Activated CD4-positive, alpha-beta T cell treated with anti-CD3 and anti-CD28 coated beads, Interleukin-2, amount 50 U/mL, for 16 hours (primary cell): ENCODE results near the gene DRC7.
"Not testable (repeated sequence)": the region's sequence is repeated elsewhere in the genome, so short reads cannot be mapped to it uniquely, and the experiment has no call there.

Experiments
- DNase-seq: peaks from one replicate; pipeline ENCODE4 v3.0.0-alpha.2; 2020

Gene DRC7

DNA sequence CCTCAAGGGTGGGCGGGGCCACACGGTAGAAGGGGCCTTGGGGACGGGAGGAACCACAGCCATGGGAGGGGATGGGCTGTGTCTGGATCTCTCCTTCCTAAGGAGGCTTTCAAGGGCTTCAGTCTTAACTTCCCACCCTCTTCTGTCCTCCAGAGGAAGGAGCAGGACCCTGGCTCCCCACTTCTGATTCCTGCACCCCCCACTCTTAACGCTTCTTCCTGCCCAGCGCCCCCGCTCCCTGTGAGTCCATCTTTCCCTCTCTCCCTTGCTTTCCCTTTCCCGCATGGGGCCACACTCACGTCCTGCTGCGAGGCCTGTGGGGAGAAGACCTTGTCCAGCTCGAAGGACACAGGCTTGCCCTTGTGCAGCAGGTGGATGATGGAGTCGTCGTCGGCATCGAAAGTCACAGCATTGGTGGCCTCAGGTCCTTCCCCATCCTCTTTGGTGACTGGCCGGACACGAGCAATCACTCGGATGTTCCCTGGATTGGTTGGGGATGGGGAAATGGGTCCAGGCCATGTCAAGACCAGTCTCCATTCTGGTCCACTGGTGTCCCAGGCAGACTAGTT is 70.6 kb downstream of the DRC7 start:
- no peak for DNase-seq

- DNase-seq: no peak
These were observed 72.2 kb downstream of the DRC7 start for GRCh38 chr16:57766714-57767348.

GRCh38 chr16:57769541-57770145 is 75.0 kb downstream of the DRC7 start:
- no peak for DNase-seq

DNA sequence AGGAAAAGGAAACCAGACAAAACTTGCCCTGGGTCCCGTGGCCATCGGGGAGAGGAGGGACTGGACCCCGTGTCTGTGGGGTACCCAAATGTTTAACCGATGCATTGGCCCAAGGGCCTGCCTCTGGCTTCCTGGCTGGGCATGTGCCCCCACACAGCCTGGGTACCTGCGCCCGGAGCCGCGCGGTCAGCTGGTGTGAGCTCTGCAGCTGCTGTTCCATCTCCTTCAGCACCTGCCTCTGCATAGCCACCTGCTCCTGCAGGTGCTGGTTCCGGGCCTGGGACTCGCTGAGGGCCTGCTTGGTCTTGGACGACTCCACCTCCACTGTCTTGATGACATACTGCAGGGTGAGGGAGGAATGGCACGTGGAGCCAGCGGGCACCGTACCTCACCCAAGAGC is 75.8 kb downstream of the DRC7 start:
- DNase-seq: no peak

- DNase-seq: no peak
These were observed 76.7 kb downstream of the DRC7 start for GRCh38 chr16:57771141-57771785.

GRCh38 chr16:57773019-57773418 is 78.4 kb downstream of the DRC7 start:
- no peak for DNase-seq

DNA sequence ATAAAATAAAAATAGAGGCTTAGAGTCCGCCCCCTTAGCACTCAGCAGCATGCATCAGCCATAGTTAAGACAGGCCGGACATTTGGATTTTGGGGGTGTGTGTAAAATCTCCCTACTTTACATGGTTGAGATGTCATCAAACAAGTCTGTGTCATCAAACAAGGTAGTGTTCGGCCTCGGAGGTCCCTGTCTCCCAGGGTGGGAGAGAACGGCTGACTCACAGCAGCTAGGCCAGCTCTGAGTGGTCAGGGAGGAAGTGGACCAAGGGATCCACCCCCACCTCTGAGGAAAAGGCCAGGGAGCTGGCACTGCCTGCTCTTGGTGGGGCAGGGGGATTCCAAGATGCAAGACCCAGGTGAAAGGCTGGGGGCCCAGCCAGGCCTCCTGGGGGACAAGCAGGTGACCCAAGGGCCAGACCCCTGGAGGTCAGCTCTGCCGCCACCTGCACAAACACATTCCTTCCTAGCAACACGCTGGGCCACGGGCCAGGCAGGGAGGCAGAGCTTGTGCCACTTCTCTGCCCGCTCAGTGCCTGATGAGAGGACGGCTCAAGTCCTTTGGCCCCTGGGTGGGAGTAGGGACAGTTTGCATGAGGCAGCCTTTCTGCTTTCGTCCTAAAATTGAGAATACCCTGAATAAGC is 79.2 kb downstream of the DRC7 start:
- DNase-seq: no peak

DNA sequence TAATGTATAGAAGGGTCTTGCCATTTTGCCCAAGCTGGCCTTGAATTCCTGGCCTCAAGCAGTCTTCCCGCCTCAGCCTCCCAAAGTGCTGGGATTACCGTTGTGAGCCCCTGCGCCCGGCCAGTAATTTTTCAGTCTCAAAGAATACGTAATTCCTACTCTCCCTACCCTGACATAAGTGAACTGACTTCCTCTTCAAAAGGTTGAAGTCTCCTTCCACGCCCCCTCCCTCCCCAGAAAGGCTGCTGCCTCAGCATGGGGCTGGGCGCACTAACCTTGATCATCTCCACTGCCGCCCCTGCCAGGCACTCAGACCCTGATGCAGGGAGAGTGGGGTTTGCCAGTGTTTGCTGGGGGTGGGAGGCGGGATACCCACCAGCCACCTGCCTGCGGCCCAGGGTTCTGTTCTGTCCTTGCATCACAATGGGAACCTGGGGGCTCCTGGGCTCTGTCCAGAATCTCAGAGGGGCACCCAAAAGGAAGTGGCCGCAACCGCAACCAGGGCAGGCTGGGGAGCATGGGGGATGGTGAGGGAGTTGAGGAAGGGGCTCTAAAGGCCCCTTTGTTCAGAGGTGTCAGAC is 80.2 kb downstream of the DRC7 start:
- no peak for DNase-seq

DNA sequence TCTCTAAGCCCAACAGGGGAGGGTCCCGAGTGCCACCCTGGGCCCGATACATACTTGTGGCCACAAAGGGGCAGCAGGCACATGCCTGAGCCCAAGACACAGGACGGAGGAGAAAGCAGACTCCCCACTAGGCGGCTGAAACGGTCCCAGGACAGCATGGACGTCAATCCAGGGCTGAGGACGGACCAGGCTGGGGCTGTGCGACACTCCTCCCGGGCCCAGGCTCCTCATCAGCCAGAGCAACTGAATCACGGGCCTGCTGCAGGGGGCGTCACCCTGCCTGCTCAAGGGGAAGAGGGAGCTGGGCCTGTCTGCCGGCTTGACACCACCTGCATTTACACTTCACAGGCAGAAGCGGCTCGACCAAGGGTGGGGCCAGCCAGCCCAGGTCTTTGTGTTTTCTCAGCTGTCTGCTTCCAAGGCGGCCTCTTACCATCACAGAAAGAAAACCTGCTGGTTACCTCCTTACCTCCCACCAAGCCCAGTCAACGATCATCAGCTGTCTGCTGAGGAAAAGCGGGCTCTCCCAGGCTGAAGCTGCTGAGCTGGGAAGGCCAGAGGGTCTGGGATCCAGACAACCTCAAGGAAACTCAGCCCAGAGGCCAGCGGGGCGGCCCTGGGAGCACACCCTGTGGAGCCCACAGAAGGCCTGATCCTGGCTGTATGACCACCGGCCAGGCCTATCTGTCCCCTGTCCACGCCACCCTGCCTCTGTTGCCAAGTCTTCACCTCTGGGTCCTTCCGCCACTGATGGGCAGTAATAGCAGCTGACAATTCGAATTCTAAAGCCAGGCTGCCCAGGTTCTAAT is 81.3 kb downstream of the DRC7 start:
- no peak for DNase-seq

- DNase-seq: no peak
These were observed 84.1 kb downstream of the DRC7 start for GRCh38 chr16:57778658-57779057.

GRCh38 chr16:57779836-57780235 is 85.2 kb downstream of the DRC7 start:
- DNase-seq: not testable (repeated sequence)

- DNase-seq: no peak
These were observed 86.7 kb downstream of the DRC7 start for GRCh38 chr16:57781349-57781740.
